NCI-H748 (cell line): ENCODE results near the gene GSK3A.
A peak's percentile ranks its signal among the peaks of the same experiment; 100 is the strongest.

ENCODE experiments used
- DNase-seq: peaks from one replicate; lab custom pipeline; 2025; ENCODE audit not compliant: unreplicated experiment; lab: John Stamatoyannopoulos, UW

Gene GSK3A

DNA sequence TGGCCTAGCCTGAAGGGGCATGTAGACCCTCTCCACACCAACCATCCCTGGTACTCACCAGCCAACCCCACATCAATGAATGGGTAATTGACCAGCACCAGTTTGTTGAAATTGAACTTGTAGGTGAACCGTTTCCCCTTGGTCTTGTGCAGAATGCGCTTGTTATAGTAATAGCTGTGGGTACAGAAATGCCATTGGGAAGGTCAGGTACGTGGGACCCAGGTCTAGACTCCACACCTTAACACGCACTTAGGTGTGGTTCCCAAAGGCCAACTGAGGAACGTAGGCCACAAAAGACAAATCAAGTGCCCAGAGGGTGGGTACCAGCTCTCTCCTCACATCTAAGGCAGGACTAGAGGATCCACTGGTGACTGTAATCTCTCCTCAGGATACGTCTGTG lies 7.4 kb upstream of the GSK3A start:
- no peak for DNase-seq

DNA sequence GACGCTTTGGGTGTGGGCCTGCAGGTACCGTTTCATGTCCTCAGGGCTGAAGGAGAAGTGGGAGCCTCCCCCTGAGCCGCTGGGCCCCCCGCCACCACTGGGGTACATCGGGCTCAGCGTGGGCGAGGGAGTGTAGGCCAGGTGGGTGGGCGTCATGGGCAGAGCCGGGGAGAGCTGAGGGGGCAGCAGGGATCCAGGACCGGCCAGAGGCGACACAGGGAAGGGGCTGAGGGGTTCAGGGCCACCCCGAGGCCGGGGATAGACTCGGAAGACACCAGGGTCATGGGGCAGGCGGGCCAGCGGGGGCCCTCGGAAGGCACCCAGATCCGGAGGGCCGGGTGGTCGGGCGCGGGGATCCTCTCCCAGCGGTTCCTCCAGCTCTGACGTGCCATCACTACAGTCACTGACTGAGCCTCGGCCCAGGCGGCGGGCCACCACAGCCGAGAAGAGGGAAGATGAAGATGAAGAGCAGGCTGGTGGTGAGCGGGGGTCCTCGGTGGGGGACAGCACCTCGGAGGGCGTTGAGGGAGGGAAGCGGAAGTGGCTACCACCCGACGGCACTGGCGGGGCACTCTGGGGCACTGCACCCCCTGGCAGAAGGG lies 6.8 kb upstream of the GSK3A start:
- no peak for DNase-seq

DNA sequence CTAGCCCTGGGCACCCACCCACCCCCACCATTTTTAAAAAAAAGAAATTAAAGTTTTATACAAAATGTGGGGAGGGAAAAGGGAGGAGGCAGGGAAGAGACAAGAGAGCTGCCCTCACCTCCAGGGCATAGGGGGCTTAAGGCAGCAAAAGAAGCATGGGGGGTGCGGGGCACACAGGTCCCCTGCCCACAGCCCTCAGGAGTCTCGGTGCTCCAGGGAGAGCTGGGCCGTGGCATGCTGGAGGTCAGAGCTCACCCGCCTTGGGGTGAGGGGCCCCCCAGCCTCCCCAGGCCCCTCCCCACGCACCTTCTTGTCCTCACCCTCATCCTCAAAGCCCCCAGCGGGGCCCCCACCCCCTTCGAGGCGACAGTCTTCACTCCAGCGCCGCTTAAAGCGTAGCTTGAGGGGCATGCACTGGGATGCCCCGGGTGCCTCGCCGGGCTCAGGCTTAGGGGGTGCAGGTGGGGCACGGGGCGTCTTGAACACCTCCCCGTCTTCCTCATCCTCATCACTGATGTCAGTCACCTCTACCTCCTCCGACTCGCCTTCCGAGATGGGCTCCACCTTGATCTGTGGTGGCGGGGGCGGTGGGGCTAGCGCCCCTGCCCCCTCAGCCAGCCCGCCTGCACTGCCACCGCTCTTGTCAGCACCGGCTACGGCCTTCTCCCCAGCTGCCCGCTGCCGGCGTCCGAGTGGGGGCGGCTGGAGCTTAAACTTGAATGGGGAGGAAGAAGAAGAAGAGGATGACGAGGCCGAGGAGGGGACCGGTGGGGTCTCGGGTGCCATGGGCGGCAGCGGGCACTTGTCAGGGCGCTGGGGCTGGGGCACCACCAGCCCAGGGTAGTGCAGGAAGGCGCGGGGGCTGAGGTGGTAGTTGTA lies 6.1 kb upstream of the GSK3A start:
- DNase-seq = no peak

- DNase-seq = no peak
Measured at GRCh38 chr19:42247640-42248199, 5.3 kb upstream of the GSK3A start.

GRCh38 chr19:42246922-42247639 lies 4.7 kb upstream of the GSK3A start:
- DNase-seq = no peak

GRCh38 chr19:42246143-42246921 lies 3.9 kb upstream of the GSK3A start:
- DNase-seq = peak; percentile 57

DNA sequence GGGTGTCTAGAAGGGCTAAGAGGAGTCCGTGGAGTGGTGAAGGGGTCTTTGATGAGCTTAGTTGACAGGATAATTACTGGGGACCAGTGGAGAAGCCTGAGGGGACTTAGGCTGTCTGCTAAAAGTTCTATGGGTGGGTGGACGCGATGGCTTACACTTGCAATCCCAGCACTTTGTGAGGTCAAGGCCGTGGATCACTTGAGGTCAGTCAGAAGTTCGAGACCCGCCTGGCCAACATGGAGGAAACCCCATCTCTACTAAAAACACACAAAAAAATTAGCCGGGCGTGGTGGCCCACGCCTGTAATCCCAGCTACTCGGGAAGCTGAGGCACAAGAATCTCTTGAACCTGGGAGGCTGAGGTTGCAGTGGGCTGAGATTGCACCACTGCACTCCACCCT lies 2.8 kb upstream of the GSK3A start:
- no peak for DNase-seq

DNA sequence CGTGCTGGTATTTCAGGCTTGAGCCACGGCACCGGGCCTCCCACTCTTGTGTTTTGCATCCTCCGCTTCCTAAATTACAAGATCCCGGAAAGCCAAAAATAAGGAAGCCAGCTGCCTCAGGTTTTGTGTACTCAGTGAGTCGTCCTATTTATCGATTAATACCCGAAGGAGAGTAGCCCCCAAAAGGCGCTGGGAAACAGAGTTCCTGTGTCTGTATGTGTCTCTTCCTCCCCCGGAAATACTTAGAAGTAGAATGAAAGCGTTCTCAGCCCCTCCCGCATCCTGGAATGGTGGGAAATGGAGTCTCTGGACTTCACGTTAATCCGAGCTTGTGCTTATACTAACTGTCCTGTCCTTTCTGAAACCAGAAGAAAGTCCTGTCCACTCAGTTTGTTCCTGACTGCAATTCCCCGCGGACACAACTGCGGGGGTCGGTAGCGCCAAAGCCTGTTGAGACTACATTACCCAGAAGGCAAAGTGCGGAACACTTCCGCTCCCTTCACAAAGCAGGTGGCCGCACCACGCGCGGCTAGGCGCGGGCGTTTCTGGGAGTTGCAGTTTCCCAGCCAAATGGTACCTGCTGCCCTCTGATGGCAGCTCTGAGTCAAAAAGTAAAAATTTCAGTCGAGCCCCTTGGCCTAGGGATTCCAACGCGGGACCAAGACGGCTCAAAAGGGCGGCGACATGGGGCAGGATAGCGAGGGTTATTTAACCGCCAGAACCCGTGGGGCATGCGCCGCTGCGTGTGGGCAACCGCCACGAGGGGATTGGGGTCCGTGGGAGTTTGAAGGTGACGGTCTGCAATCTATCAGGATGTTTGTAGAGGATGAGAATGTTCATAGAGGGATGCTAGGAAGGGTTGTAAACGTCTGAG lies 2.2 kb upstream of the GSK3A start:
- DNase-seq = peak; percentile 98

DNA sequence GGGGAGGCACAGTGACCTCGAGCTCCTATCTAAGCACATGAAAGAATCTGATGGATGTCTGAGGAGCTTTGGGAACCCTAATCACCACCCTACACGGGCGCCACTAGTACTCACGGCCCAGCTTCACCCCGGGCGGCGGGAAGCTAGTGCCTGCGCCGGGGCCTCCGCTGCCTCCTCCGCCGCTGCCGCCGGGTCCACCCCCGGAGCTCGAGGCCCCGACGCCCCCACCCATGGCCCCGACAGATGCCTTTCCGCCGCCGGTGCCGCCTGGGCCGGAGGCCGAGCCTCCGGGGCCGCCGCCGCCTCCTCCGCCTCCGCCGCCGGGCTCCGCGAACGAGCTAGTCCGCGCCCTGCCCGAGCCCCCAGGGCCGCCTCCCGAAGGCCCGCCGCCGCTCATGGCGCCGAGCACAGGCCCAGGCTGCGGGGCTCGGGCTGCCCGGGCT lies 312 bp downstream of the GSK3A start:
- peak; percentile 43 for DNase-seq

- DNase-seq = no peak
Measured at GRCh38 chr19:42241279-42241678, 1.1 kb downstream of the GSK3A start.

DNA sequence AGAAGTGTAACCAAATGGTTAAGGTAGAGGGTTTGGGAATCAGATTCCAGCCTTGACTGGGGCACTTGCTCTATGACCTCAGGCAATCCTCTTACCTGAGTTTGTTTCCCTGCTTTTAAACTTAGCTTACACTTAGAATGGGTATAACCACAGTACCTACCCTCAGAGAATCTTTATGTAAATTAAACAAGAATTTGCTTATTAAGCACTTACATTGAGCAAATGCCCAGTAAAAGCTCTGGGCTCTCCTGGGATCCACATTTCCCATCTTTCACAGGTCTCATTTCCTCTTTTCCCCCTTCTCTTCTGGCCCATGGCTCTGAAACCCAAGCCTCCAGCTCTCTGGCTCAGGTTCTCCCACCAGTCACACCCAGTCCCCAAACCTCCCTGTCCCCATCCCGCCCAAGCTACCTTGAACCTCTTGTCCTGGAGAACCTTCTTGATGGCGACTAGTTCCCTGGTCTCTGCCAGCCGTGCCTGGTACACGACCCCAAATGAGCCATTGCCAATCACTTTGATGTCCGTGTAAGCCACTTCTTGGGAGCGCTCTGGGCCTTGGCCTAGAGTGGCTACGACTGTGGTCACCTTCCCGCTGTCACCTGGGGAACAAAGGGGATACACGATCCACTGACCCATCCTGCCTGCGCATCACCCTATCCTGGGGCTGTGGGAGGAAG lies 2.7 kb downstream of the GSK3A start:
- DNase-seq = no peak

DNA sequence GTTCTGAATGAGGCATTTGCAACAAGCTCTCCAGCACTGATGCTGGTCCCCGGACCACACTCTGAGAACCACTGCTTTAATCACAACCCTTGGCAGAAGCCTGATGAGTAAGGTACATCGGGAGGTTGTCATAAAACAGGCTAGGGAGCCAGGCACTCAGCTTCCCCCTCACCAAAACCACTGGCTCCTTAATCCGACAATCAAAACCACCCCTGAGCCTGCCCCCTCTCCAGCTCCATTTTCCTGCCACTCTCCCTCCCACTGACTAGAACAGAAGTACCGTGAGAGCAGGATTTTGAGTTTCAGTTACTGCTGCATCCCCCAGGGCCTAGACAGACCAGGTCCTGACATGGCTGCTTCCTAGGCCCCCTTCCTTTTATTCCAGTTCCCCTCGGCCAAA lies 7.2 kb downstream of the GSK3A start:
- DNase-seq = no peak

DNA sequence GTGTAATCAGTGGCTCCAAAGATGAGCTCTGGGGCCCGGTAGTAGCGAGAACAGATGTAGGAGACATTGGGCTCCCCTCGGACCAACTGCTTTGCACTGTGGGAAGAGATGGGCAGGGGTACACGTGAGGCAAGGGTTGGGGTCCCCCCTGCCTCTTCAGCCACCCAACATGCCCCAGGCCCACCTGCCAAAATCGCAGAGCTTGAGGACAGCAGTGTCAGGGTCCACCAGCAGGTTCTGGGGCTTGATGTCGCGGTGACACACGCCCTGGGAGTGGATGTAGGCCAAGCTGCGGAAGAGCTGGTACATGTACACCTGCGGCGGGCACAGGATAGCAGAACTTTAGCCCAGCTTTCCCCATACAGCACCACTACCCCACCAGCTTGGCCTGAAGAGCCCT lies 8.0 kb downstream of the GSK3A start:
- DNase-seq = no peak

- DNase-seq = no peak
Measured at GRCh38 chr19:42233678-42234292, 8.6 kb downstream of the GSK3A start.

GRCh38 chr19:42233106-42233505 lies 9.3 kb downstream of the GSK3A start:
- DNase-seq = no peak

GRCh38 chr19:42232435-42232834 lies 10.0 kb downstream of the GSK3A start:
- no peak for DNase-seq

- no peak for DNase-seq
Measured at GRCh38 chr19:42230571-42230970, 11.8 kb downstream of the GSK3A start.

DNA sequence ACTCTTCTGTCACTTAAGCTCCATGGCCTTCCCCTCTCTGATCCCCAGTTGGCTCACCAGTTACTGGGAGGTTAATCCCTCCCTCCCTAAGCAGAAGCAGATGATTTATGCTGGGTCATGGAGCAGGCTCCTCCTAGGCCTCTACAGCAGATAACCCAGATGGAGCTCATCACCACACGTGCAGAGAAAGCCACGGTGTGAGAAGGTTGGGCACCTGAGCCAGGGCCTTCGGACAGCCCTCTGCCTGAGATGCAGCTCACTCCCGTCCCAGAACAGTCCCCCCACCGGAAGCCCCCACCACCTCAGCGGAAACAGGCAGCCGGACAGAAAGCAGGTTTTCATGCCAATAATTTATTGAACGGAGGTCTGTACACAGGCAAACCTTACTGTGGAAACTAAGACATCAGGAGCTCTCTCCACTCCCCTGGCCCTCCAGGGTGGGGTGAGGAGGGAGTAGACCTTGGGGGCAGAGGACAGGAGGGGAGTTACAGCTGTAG lies 12.5 kb downstream of the GSK3A start:
- DNase-seq = no peak
